Cerebellar nuclear complex (tissue), 1 donor: ENCODE measurements around the gene GALK2.
"Not testable (repeated sequence)": the region's sequence is repeated elsewhere in the genome, so short reads cannot be mapped to it uniquely, and the experiment has no call there.

Experiments used
- DNase-seq, 2 experiments: peaks; one replicate each; lab custom pipeline; 2025; lab: John Stamatoyannopoulos, UW

Gene GALK2

GRCh38 chr15:49339656-49340055, 169.6 kb downstream of the GALK2 start:
- no peak for DNase-seq

DNA sequence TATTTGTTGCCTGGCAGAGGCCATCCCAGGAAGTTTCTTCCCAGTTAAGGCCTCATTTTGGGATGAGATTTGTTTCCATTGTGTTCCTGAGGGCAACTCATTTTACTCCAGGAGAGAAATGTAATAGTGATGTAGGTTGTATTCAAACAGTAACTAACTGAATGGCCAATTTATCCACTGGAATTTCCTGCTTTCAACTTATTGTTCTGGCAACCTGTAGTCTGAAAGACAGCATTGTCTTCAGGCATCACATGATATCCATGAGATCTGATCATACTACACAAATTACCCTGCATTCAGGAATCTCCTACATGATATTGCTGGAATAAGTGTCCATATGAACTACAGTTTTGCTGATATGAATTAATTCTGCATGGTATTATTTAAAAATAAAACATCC, 173.5 kb downstream of the GALK2 start:
- DNase-seq: no peak

DNA sequence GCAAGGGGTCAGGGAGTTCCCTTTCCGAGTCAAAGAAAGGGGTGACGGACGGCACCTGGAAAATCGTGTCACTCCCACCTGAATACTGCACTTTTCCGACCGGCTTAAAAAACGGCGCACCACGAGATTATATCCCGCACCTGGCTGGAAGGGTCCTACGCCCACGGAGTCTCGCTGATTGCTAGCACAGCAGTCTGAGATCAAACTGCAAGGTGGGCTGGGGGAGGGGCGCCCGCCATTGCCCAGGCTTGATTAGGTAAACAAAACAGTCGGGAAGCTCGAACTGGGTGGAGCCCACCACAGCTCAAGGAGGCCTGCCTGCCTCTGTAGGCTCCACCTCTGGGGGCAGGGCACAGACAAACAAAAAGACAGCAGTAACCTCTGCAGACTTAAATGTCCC, 184.4 kb downstream of the GALK2 start:
- DNase-seq: not testable (repeated sequence)

- no peak for DNase-seq
Measured at GRCh38 chr15:49361370-49361769, 191.3 kb downstream of the GALK2 start.

- no peak for DNase-seq
Measured at GRCh38 chr15:49366496-49366895, 196.4 kb downstream of the GALK2 start.

DNA sequence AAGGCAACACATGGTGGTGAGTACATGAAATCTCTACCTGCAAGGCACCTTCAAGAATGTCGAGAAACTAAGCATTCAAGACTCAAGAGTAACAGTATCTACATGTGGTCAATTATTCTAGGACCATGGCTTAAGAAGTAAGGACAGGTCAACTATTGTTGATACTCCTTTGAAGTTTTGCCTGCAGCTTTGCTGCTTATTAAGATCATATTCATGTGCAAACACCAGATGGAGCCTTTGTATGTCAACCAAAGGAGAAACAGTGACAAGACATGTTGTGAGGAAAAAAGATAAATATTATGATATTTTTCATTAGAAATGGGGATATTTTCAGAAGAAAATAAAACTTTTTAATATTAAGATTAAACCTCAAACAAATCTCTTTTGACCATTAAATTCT, 200.7 kb downstream of the GALK2 start:
- DNase-seq: no peak

GRCh38 chr15:49372366-49372765, 202.3 kb downstream of the GALK2 start:
- DNase-seq: no peak

DNA sequence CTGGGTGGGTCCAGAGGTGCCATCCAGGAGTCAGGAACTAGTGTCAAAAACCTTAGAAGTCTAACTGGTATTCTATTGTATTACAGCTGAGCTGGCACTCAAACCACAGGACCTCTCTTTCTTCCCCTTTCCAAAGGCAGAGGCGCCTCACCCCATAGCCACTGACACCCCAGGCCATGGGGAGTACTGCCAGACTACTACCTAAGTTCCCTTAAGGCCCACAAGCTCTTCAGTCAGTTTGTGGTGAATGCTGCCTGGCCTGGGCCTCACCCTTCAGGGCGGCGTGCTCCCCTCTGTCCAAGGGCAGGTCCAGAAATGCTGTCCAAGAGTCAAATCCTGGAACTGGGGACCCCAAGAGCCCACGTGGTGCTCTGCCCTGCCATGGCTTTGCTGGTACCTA, 209.9 kb downstream of the GALK2 start:
- no peak for DNase-seq

- no peak for DNase-seq
Measured at GRCh38 chr15:49380912-49381311, 210.9 kb downstream of the GALK2 start.
